Stimulated activated CD8-positive, alpha-beta memory T cell treated with anti-CD3 and anti-CD28 coated beads, Interleukin-4, amount 100 ng/mL, for 24 hours (primary cell): ENCODE results near the gene FAM193B.
"Not testable (repeated sequence)": the region's sequence is repeated elsewhere in the genome, so short reads cannot be mapped to it uniquely, and the experiment has no call there.

Experiments used
- DNase-seq: peaks from one replicate; pipeline ENCODE4 v3.0.0-alpha.2; 2020; ENCODE audit warnings: low read depth

FAM193B gene

GRCh38 chr5:177537389-177538361 is 16.7 kb downstream of the FAM193B start:
- no peak for DNase-seq

GRCh38 chr5:177536386-177536785 is 18.0 kb downstream of the FAM193B start:
- no peak for DNase-seq

- no peak for DNase-seq
Measured at GRCh38 chr5:177535125-177535524, 19.2 kb downstream of the FAM193B start.

- DNase-seq: not testable (repeated sequence)
Measured at GRCh38 chr5:177534433-177534832, 19.9 kb downstream of the FAM193B start.

GRCh38 chr5:177531209-177531940 is 23.0 kb downstream of the FAM193B start:
- no peak for DNase-seq

GRCh38 chr5:177530638-177531037 is 23.7 kb downstream of the FAM193B start:
- no peak for DNase-seq

GRCh38 chr5:177529247-177530203 is 24.8 kb downstream of the FAM193B start:
- no peak for DNase-seq

GRCh38 chr5:177528631-177529030 is 25.7 kb downstream of the FAM193B start:
- DNase-seq: no peak

- DNase-seq: no peak
Measured at GRCh38 chr5:177527595-177527994, 26.8 kb downstream of the FAM193B start.

GRCh38 chr5:177526791-177527190 is 27.6 kb downstream of the FAM193B start:
- no peak for DNase-seq

- DNase-seq: no peak
Measured at GRCh38 chr5:177526191-177526590, 28.2 kb downstream of the FAM193B start.

- no peak for DNase-seq
Measured at GRCh38 chr5:177524941-177525655, 29.3 kb downstream of the FAM193B start.

GRCh38 chr5:177524539-177524900 is 29.8 kb downstream of the FAM193B start:
- DNase-seq: no peak

- DNase-seq: no peak
Measured at GRCh38 chr5:177523711-177524538, 30.4 kb downstream of the FAM193B start.

- no peak for DNase-seq
Measured at GRCh38 chr5:177520916-177521513, 33.3 kb downstream of the FAM193B start.

GRCh38 chr5:177520271-177520670 is 34.1 kb downstream of the FAM193B start:
- DNase-seq: no peak

GRCh38 chr5:177519463-177520235 is 34.7 kb downstream of the FAM193B start:
- DNase-seq: no peak

- DNase-seq: peak; percentile 94
Measured at GRCh38 chr5:177516601-177517568, 37.5 kb downstream of the FAM193B start, which contains the start of gene DDX41. TSS of gene DDX41 (minus strand) at chr5:177516961. CDS start at chr5:177516945, 16 bp downstream.
